ENCODE results near the gene ARL15.

The ARL15 gene

DNA sequence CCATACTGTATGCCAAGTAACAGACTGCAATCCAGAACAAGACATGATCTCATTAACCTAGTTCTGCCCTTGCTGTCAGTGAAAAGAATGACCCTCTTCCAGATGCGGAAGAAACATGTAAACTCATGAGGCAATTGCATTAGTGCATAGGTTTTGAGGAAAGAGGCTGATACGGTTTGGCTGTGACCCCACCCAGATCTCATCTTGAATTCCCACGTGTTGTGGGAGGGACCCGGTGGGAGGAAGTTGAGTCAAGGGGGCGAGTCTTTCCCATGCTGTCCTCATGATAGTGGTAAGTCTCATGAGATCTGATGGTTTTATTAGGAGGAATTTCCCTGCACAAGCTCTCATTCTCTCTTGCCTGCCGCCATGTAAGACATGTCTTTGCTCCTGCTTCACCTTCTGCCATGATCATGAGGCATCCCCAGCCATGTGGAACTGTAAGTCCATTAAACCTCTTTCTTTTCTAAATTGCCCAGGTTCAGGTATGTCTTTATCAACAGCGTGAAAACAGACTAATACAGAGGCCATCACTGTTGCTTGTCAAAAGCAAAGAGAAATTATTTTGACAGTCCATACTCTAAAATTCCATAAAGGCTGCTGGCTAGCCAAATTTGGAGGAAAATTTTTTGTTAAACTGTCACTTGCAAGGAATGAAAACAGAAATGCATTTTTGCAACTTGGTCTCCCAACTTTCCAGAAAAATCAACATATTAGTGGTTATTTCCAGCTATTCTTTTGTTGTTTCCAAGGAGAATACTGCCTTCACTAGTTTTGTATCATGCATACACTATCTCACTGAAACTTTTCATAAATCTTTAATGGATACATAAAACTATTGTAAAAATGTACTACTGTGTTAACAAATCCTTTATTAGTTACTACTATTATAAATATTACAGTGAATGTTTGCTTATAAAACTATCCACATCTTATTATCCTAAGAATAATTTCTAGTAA lies 3.2 kb upstream of the ARL15 start:
- DNase-seq (ENCODE audit: low spot score) = no peak

DNA sequence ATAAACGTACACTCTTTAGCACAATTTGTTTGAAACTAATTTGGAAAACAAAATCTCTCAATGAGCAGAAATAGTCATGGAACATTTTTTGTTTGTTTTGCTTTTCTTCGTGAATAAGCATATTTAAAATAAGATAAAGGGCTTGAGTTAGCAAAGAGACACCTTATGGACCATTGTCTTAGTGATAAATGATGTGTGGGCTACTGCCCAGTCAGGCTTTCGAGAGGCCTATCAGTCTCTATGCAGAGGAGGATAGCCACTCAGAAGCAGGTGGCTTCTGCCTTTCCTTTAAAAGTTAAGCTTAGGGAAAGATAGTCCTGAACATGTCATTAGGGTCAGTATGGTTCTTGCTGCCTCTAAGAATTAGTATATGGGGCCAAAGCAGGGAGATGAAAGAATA lies 2.1 kb upstream of the ARL15 start:
- no peak for DNase-seq (ENCODE audit: low spot score)

DNA sequence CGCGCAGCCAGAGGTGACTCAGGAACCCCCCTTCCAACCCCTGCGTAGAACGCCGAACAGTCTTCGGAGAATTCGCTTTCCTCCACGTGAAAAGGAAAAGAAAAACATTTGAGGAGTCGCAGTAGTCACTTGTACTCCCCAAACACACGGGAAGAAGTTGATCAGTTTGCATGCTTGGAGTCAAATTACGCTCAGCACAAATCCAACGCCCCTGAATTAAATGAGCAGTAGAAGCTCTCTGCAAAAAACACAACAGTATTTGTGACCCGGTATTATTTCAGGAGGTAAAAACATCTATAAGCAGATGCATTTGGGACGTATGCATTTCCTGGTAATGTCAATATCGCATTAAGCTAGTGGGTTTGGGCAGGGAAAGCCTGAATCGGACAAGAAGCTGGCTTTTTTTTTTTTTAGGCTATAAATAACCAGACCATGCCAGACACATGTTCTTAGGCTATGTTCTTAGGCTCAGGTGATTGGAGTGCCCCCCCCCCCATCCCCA lies 854 bp upstream of the ARL15 start:
- DNase-seq (ENCODE audit: low spot score) = peak; percentile 31

DNA sequence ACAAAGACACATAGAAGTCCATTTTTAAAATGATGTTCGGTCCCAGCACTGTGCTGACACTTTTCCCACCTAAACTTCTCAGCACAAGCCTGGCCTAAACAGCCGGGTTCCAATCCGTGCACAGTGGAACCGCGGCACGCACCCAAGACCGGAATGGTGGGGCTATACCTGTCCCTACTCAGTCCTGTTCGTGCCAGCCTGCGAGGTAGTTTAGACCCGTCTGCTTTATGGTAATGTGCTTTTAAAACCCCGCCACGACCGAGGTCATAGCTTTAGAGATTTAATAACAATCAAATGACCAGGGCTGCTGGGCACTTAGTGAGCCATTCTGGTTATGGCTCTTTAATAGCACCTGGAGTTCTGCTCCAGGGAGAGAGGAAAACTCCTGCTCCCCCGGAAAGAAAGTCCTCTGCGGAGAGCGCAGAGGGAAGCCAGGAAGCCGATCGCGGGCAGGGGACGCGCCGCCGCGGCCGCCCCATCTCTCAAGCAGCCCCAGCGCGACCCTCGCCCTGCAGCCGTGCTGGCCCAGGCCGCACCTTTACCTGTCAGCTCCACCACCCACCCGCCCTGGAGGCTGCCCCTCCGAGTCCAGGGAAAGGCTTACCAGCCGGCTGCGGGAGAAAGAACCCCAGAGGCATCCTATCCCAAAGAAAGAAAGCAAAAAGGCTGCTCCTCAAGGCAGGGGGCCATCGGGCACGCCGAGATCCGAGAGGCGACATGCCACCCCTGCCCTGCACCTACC lies 511 bp downstream of the ARL15 start:
- peak; percentile 60 for DNase-seq (ENCODE audit: low spot score)

DNA sequence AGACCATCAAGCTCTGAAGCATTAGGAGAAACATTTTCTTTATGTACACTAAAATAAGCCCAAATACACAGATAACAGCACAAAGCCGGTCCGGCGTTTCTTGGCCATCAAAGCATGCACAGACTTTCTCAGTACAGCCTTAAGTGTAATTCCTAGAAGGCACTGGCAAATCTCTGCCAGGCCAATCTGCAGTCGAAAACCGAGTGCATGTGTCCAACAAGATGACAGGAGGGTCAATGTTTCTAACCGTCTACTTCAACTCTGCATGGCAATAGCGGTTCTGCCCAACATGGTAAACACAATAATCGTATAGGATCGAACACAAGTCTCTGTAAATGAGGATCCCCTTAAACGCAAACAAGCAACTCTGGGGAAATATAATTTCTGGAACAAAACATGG lies 1.1 kb downstream of the ARL15 start:
- DNase-seq (ENCODE audit: low spot score) = peak; percentile 18

DNA sequence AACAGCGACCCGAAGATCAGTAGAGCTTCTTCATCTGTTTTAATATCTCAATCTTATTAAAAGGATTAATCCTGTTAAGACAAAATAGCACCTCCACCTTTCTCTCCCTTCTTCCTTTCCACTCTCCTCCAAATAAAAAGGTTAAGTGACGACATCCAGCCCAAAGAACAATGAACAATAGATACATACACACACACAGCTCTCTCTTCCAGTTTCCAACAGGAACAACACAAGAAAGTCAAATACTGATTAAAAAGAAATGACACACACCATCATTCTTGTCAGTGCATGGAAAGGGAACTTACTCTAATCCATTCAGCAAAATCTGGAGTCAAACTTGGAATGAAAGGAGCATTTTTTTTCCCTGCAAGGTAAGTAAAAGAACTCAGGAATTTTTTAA lies 2.8 kb downstream of the ARL15 start:
- DNase-seq (ENCODE audit: low spot score) = no peak

DNA sequence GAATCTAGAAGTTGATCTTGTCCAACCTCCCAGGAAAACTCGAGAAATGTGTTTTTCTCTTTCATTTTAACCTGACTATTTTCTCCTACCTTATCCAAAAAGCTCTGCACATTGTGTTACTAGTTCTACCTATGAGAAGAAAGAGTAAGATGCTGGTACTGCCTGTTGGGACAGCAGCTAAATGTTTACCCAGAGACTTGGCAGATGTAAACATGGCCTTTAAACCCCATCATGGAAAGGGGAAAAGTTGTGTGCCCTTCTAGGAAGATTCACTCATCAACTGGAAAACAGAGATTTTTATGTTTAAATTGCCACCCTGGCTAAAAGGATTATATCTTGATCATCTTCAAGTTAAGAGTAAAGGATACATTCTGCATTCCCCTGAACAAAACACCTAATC lies 3.5 kb downstream of the ARL15 start:
- no peak for DNase-seq (ENCODE audit: low spot score)

DNA sequence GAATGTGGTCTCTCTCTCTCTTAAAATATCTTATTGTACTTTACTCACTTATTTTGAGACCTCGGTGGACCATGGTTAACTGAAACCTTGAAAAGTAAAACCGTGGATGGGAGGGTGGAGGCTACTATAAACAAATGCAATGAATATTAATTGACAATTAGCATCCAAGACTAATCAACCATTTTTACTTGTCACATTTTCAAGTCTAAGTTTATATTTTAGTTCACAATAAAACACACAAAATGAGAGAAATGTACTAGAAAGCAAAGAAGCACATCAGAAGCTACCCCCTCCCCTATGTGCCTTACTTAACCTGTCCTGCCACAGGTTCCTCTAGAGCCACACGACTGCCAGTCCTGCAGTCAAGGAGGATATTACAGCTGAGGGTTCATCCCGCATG lies 4.6 kb downstream of the ARL15 start:
- DNase-seq (ENCODE audit: low spot score) = no peak

DNA sequence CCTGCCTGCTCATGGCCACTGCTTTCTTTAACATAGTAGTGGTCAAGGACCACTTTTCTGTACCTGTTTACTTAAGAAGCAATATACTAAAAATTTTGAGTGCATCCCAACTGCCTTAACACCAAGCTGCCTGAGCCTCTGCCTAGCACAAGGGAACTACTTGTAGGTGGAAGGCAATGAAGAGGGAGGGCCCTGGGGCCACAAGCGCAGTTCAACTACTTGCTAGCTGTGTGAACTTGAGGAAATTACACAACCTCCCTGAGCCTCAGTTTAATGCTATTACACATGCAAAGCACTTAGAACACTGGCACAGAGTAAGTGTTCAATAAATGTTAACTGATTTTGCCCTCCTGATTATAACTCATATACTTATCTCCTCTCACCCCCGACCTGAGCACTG lies 6.3 kb downstream of the ARL15 start:
- DNase-seq (ENCODE audit: low spot score) = no peak

DNA sequence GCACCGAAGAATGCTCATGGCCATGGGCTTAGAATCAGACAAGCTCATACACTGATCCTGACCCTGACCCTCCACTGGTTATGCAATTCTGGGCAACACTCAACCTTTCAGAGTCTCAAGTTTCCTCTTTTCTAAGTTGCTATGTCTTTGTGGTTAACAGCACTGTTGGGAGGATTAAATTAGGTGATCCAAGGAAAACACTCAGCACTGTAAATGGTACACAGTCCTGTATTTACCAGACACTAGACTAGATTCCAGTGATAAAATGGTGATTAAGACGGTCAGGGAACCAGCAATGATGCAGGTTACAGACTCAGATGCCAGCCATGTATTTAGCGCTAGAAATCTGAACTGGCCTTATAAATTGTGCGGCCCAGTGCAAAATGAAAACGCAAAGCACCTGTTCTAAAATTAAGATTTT lies 8.1 kb downstream of the ARL15 start:
- DNase-seq (ENCODE audit: low spot score) = no peak

DNA sequence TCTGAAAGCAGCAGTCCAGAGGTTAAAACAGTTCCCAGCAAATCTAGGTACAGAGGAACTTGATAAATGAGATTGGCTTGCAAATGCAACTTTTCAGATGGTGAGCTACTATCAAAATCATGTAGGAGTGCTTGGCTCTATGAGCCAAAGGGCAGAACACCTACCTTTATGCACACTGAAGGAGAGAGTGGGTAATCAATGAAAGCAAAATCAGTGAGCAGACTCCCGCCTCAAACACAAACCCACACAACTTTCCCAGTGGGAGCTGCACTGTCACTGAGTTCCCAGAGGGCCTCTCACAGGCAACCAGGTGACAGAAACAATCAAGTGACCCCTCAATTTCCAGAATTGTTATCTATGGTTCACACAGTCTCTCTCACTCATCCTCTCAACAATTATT lies 8.5 kb downstream of the ARL15 start:
- DNase-seq (ENCODE audit: low spot score) = no peak

DNA sequence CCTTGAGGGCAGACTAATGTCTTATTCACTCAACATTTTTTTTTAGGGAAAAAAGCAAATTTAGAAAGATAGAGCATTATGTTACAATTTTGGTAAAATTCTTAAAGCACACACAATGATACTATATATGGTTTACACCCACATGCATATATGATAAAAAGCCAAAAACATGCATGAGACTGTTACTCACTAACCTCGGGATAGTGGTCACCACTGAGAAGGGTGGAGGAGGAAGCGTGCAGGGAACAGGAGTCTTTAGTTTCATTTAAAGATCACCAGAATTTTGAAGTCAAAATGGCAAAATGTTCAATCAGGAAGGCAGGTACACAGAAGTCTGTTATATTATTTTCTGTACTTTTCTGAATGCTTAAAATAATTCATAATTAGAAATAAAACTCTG lies 9.2 kb downstream of the ARL15 start:
- DNase-seq (ENCODE audit: low spot score) = no peak

DNA sequence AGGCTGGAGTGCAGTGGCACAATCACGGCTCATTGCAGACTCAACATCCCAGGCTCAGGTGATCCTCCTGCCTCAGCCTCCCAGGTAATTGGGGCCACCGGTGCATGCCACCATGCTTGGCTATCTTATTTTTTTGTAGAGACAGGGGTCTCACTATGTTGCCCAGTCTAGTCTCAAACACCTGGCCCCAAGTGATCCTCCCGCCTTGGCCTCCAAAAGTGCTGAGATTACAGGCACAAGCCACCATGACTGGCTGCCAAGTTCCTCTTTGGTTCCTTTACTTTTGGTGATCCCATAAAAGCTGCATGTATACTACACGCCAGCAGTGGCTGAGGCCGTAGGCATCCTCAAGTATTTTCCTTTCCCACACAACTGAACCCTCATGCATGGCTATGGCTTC lies 11.4 kb downstream of the ARL15 start:
- no peak for DNase-seq (ENCODE audit: low spot score)

DNA sequence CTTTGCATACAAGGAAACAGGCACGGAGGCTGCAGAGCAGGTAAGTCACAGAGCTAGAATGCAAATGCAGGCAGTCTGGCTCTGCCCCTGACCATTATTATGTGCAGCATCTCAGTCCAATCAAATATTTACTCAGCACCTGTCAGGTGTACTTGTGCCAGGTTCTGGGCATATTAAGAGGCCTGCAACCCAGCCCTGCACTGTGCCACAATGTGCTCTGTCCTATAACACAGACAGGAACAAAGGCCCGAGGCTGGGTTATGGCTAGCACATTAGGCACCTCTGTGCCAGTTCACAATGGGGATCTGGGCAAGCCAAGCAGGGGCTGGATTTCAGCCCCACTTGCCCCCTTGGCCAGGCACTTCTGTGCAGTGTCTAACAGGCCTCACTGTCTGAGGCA lies 14.0 kb downstream of the ARL15 start:
- no peak for DNase-seq (ENCODE audit: low spot score)

DNA sequence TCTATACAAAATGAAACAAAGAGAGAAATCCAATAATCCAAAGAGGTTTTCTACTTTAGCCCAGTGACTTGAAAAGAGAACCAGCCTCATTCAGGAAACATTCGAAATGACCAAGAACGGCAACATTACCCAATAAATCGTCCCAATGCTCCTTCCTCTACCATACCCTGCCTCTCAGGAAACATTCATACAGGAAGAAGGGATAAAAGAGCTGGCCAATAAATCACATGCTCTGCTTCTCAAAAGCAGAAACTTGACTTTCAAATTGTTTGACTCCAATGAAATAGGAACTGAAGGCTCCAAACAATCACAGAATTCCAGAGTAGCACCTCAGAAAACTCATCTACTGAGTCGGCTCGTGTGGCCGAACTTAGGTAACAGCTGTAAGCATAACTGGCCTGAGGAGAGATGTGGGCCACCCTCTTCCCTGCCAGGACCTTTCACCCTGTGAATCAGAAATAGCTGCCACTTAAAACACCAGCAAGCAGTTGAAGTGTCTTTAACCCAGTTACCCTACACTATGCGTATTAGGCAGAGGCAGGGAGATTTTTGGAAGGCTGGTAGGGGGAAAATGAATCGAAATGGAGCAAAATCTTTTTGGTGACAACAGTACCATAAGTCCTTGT lies 14.6 kb downstream of the ARL15 start:
- no peak for DNase-seq (ENCODE audit: low spot score)

DNA sequence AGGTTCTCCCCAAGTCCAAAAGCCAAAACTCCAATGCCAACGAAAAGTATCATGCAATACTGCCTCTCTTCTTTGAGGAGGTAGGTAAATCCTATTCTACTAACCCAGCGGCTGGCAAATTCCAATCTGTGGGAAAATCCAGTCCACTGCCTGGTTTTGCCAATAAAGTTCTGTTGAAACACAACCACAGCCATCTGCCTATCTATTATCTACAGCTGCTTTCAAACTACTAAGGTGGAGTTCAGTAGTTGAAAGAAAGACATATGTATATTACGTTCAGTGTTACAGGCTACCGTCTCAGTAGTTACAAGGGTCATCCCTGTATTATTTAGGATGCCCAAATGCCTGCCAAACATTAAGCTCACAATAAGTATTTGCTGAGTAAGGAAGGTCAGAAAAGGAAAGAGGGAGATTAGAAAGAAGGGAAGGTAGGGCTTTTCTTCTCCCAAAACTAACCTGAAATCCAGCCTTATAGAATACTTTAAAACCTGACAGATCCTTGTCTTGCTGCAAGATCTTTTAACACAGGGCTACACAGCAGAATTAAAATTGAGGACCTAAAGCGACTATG lies 16.2 kb downstream of the ARL15 start:
- no peak for DNase-seq (ENCODE audit: low spot score)

DNA sequence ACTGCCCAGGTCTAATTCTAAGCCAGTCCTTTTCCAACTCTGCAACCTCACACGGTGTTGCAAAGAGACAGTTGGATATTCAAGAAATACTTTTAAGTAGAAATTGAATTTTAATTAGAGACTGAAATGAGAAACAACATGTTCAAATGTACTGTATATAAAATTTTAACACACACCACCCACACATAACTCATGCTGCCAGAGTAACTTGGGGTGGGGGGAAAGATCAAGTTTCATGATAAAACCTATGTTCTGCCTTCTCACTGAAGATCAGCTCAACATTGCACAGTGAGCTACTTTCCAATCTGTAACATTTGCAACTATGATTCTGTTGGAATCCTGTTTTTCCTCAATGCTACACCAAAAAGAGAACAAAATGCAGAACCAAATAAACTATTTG lies 17.5 kb downstream of the ARL15 start:
- no peak for DNase-seq (ENCODE audit: low spot score)

DNA sequence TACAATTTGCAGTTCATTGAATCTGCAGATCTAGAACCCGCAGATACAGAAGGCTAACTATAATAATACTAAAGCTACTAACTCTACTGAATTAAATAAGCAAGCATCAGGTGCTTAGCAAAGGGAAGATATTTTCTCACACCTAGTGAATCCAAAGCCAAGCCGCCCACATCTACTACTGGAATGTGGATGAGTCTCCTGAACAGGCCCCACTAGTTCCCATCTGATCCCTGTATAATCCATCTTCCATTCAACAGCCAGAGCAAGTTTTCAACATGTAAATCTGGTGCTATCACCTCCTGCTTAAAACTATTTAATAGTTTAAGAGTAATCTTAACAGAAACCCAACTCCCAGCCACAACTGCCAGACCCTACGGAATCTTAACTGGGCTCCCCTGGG lies 18.9 kb downstream of the ARL15 start:
- DNase-seq (ENCODE audit: low spot score) = no peak

DNA sequence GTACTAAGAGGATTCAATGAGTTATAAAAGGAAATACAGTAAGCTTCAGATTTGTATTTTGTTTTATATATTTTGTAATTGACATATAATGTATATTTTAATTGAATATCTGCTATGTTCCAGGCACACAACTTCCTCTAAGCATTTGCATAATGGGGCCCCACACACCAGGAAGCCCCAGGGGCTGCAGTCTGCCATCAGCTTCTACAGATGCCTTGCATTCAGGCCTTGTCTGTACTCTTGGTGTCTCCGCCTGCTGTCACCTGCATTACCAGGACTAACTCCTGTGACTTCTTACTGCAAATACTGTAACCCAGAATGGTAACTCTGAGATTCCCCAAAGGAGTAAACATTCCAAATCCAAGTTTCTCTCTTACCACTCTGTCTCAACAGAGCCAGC lies 20.6 kb downstream of the ARL15 start:
- no peak for DNase-seq (ENCODE audit: low spot score)

DNA sequence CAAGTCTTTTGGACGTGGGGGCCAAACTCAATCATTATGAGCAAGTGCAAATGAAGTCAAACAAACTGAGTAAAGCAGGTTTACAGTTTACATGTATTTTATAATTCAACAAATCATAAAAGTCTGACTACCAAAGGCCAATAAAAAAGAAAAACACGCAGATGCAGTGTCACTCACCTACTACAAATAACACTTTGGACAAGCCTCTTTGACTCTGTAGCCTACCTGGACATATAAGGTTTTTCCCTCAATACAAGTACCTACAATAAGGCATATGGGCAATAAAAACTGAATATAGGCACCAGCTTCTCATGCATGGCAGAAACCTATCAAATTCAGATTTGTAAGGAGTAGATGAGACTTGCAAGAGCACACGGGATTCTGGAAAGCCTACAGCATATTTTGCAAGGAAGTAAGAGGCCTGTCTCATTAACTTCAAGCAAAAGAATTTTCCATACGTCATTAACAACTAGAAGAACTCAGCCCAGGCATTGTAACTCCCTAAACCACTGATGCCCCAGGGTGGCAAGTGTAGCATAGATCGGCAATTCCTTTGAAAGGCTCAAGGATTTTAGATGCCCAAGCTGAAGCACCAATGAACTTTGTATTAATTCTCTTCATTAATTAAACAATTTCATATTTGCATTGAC lies 21.7 kb downstream of the ARL15 start:
- DNase-seq (ENCODE audit: low spot score) = no peak

DNA sequence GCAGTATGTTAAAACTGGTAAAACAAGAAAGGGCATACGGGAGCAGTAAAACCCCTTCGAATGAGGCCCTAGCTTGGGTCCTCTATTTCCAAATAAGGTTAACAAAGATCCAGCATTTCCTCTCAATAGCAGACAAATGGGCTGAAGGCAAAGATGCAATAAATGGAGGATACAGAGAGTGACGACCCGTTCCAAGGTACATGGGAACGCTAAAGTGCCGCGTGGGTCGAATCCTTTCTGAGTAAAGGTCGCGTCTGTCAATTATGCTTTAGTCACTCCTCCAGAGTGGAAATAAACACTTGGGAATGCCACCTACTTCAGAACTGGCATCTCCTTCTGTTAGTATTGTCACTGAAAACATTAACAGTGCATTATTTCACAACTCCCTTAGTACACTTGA lies 24.7 kb downstream of the ARL15 start:
- no peak for DNase-seq (ENCODE audit: low spot score)

DNA sequence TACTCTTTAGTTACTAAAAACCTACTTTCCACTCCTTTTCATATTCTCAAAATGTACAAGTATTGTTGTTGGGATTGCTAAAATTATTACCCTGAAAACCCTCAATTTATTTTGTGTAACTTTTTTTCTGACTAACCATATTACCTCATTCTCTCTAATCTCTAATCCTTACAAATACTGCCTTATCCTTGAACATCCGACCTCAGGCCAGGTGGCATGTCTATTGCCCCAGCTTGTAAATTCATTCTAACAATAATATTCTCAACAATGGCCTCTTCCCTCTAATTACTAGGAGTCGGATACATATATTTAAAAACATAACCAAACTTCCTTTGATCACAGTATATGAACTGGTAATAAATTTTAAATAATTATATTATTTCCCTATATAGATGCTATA lies 25.8 kb downstream of the ARL15 start:
- DNase-seq (ENCODE audit: low spot score) = no peak

Data from GM03348 (cell line).